ENCODE data around the gene ZNF117. TPM values are rescaled to one million over a fixed set of nuclear protein-coding genes. Genes with fewer than 3 reads are reported as not detected.

Gene ZNF117
- total RNA-seq, 1 experiment from 2014 or later = 2.5 TPM

GRCh38 chr7:65002972-65003585 is 12.2 kb upstream of the ZNF117 start:
- Histone ChIP-seq H3K4me3 (replicated peaks in 1 of 2; ENCODE audit: low read depth in 1 of 2, low read length in 2 of 2) (no peak overlapping the region), H3K9me2 (ENCODE audit: insufficient read depth) (no peaks in the 10 kb centered on the region), H3K27ac (ENCODE audit: low read depth, low read length) (no peak overlapping the region), H3K4me2 (ENCODE audit: low read length) (no peak overlapping the region), H3K9me3 (ENCODE audit: control insufficient read depth in 1 of 2, insufficient read depth in 1 of 2, low read depth in 1 of 2, low read length in 2 of 2) (peaks cover 6 to 14% of the 10 kb centered on the region in 2 experiments; a peak in 2 of 4 replicates), H3K27me3 (ENCODE audit: insufficient read depth, low read length) (no peaks in the 10 kb centered on the region), H2AFZ (ENCODE audit: low read depth, low read length, poor library complexity, severe bottlenecking) (no peak overlapping the region), H3K79me2 (ENCODE audit: insufficient read depth, low read length) (peaks cover 59% of the 10 kb centered on the region), H3K9ac (ENCODE audit: low read length) (no peak overlapping the region), H3K4me1 (ENCODE audit: control insufficient read depth in 1 of 2, insufficient read depth in 2 of 2, low read length in 2 of 2) (peaks cover 7 to 22% of the 10 kb centered on the region in 2 experiments; a peak in 3 of 4 replicates), H3K36me3 (ENCODE audit: control insufficient read depth in 1 of 2, insufficient read depth in 2 of 2, low read length in 2 of 2) (peaks cover 2 to 6% of the 10 kb centered on the region in 2 experiments; a peak in 2 of 4 replicates), H4K20me1 (ENCODE audit: insufficient read depth) (no peaks in the 10 kb centered on the region)
- ChIA-PET POLR2A (no interaction called here), CTCF (no interaction called here), RAD21 (ENCODE audit: low non-redundant PET in 1 of 2, low total read pairs in 2 of 2, uncharacterized antibody in 2 of 2, unreplicated experiment in 2 of 2) (no interaction called here)
- ATAC-seq (no peak), DNase-seq (ENCODE audit: low read depth, low spot score) (no peak)
- BruUV-seq (replicated peaks) = no TSS peak
- no peak for TF ChIP-seq YY1 (IDR thresholded peaks at IDR 0.05; ENCODE audit: extremely low read depth, insufficient replicate concordance, low read depth, low read length)
- intact Hi-C loops (cut with micrococcal nuclease) = no loop called here

- no peak for ATAC-seq
- peaks cover 4 to 19% of the 10 kb centered on the region in 2 experiments; a peak in 2 of 4 replicates for H3K4me1 ChIP-seq (ENCODE audit: control insufficient read depth in 1 of 2, insufficient read depth in 2 of 2, low read length in 2 of 2)
- intact Hi-C loops (cut with micrococcal nuclease) = no loop called here
- TF ChIP-seq EZH2phosphoT487 (IDR thresholded peaks at IDR 0.05; ENCODE audit: borderline replicate concordance) = no peak
- TF ChIP-seq POLR2AphosphoS5 (IDR thresholded peaks at IDR 0.05; ENCODE audit: low read depth, low read length) = no peak
- TF ChIP-seq CTCF (IDR thresholded peaks at IDR 0.05 in 2 of 3, conservative IDR thresholded peaks at IDR 0.05 in 1 of 3; ENCODE audit: borderline replicate concordance in 1 of 3, insufficient read depth in 1 of 3, low read depth in 2 of 3, low read length in 2 of 3) = no peak
- no peak for TF ChIP-seq ELF1 (IDR thresholded peaks at IDR 0.05; ENCODE audit: borderline replicate concordance, low read depth)
- no peak for TF ChIP-seq YY1 (IDR thresholded peaks at IDR 0.05; ENCODE audit: extremely low read depth, insufficient replicate concordance, low read depth, low read length)
- TF ChIP-seq SRF (IDR thresholded peaks at IDR 0.05; ENCODE audit: low read depth) = no peak
- TF ChIP-seq FOSL1 (IDR thresholded peaks at IDR 0.05; ENCODE audit: low read depth) = no peak
- no peak for TF ChIP-seq TCF7L2 (IDR thresholded peaks at IDR 0.05; ENCODE audit: borderline replicate concordance, extremely low read depth, insufficient read depth, insufficient read length)
- TF ChIP-seq POLR2A (IDR thresholded peaks at IDR 0.05; ENCODE audit: borderline replicate concordance, extremely low read depth, insufficient read depth, insufficient read length) = no peak
- TF ChIP-seq RAD21 (IDR thresholded peaks at IDR 0.05; ENCODE audit: low read depth) = no peak
- no peak for TF ChIP-seq JUND (IDR thresholded peaks at IDR 0.05)
- no peak for TF ChIP-seq CBX3 (IDR thresholded peaks at IDR 0.05; ENCODE audit: low read depth)
- no peak for TF ChIP-seq SIN3A (IDR thresholded peaks at IDR 0.05; ENCODE audit: low read depth)
- no peak for TF ChIP-seq MAX (IDR thresholded peaks at IDR 0.05)
- TF ChIP-seq CEBPB (IDR thresholded peaks at IDR 0.05; ENCODE audit: low read depth) = no peak
- TF ChIP-seq SP1 (IDR thresholded peaks at IDR 0.05; ENCODE audit: low read depth) = no peak
These were observed 10.5 kb upstream of the ZNF117 start for GRCh38 chr7:65001291-65001814.

More at GRCh38 chr7:65001291-65001814, 10.5 kb upstream of the ZNF117 start:
- Histone ChIP-seq H3K9me2 (ENCODE audit: insufficient read depth) (no peaks in the 10 kb centered on the region), H3K9me3 (ENCODE audit: control insufficient read depth in 1 of 2, insufficient read depth in 1 of 2, low read depth in 1 of 2, low read length in 2 of 2) (peaks cover 6 to 14% of the 10 kb centered on the region in 2 experiments; a peak in 2 of 4 replicates), H4K20me1 (ENCODE audit: insufficient read depth) (no peaks in the 10 kb centered on the region), H3K36me3 (ENCODE audit: control insufficient read depth in 1 of 2, insufficient read depth in 2 of 2, low read length in 2 of 2) (peaks cover 2 to 6% of the 10 kb centered on the region in 2 experiments; a peak in 2 of 4 replicates), H3K9ac (ENCODE audit: low read length) (no peak overlapping the region), H3K27me3 (ENCODE audit: insufficient read depth, low read length) (no peaks in the 10 kb centered on the region), H3K79me2 (ENCODE audit: insufficient read depth, low read length) (peaks cover 58% of the 10 kb centered on the region), H3K27ac (ENCODE audit: low read depth, low read length) (no peak overlapping the region), H2AFZ (ENCODE audit: low read depth, low read length, poor library complexity, severe bottlenecking) (no peak overlapping the region), H3K4me2 (ENCODE audit: low read length) (no peak overlapping the region), H3K4me3 (replicated peaks in 1 of 2; ENCODE audit: low read depth in 1 of 2, low read length in 2 of 2) (no peak overlapping the region)
- DNase-seq (ENCODE audit: low read depth, low spot score) = no peak
- ChIA-PET CTCF (no interaction called here), POLR2A (no interaction called here), RAD21 (ENCODE audit: low non-redundant PET in 1 of 2, low total read pairs in 2 of 2, uncharacterized antibody in 2 of 2, unreplicated experiment in 2 of 2) (no interaction called here)
- no TSS peak for BruUV-seq (replicated peaks)

Data from HCT116 (cell line).